HepG2 (cell line): Measurements from ENCODE around the gene PNPLA3. TPM values are rescaled to one million over a fixed set of nuclear protein-coding genes. Genes with fewer than 3 reads are reported as not detected.
A peak's percentile ranks its signal among the peaks of the same experiment; 100 is the strongest.

Experiments
- AGO2 ChIP-seq: fragments of 200-400 bp; formaldehyde crosslinking; optimal IDR thresholded peaks from 2 replicates; pipeline ENCODE3; 2017; ENCODE audit warnings: mild to moderate bottlenecking, low read depth, low read length, moderate library complexity
- GPBP1L1 ChIP-seq: sonication (generic); formaldehyde crosslinking; IDR thresholded peaks from 2 replicates; pipeline ENCODE4 v1.5.0; 2020; ENCODE audit warnings: mild to moderate bottlenecking, missing genetic modification reagents
- HNRNPL ChIP-seq: fragments of 200-400 bp; formaldehyde crosslinking; IDR thresholded peaks from 2 replicates; pipeline ENCODE4 v1.6.1; 2017; ENCODE audit warnings: mild to moderate bottlenecking, low read depth, low read length
- MED1 ChIP-seq: sonication (generic); formaldehyde crosslinking; IDR thresholded peaks from 2 replicates; pipeline ENCODE4 v1.4.0; 2020; ENCODE audit warnings: missing genetic modification reagents
- RBFOX2 ChIP-seq: fragments of 200-400 bp; formaldehyde crosslinking; IDR thresholded peaks from 2 replicates; pipeline ENCODE4 v1.6.1; 2017; ENCODE audit warnings: low read depth, mild to moderate bottlenecking, low read length
- SKIL ChIP-seq: sonication (generic); formaldehyde crosslinking; IDR thresholded peaks from 2 replicates; pipeline ENCODE4 v1.8.0; 2022; ENCODE audit warnings: missing genetic modification reagents, mild to moderate bottlenecking, moderate library complexity, borderline replicate concordance
- TCF12 ChIP-seq, 2 experiments: fragments of 450-650 bp in 1 of 2; sonication (generic) in 1 of 2; formaldehyde crosslinking in 1 of 2; IDR thresholded peaks; 2 replicates each; pipeline versions ENCODE4 v1.6.1 to v1.8.0; 2017 to 2022; ENCODE audit warnings: antibody characterized with exemption in 1 of 2, mild to moderate bottlenecking in 1 of 2, missing genetic modification reagents in 1 of 2, moderate library complexity in 1 of 2
- ZKSCAN8 ChIP-seq: IDR thresholded peaks from 2 replicates; pipeline ENCODE4 v1.6.1; 2016; ENCODE audit warnings: borderline replicate concordance, missing genetic modification reagents, missing compliant biosample characterization
- ZNF124 ChIP-seq: sonication (generic); formaldehyde crosslinking; IDR thresholded peaks from 2 replicates; pipeline ENCODE4 v1.4.0; 2020; ENCODE audit warnings: missing genetic modification reagents
- ZNF296 ChIP-seq: sonication (generic); formaldehyde crosslinking; conservative IDR thresholded peaks from 2 replicates; pipeline ENCODE4 v1.5.0; 2020; ENCODE audit warnings: mild to moderate bottlenecking, missing genetic modification reagents
- ZNF414 ChIP-seq: sonication (generic); formaldehyde crosslinking; IDR thresholded peaks from 2 replicates; pipeline ENCODE4 v1.5.0; 2020; ENCODE audit warnings: missing genetic modification reagents
- ZNF567 ChIP-seq: sonication (generic); formaldehyde crosslinking; IDR thresholded peaks from 2 replicates; pipeline ENCODE4 v1.8.1; 2023; ENCODE audit warnings: mild to moderate bottlenecking, missing genetic modification reagents, borderline replicate concordance
- ZNF670 ChIP-seq: sonication (generic); formaldehyde crosslinking; IDR thresholded peaks from 2 replicates; pipeline ENCODE4 v1.8.0; 2022; ENCODE audit warnings: mild to moderate bottlenecking, missing genetic modification reagents, borderline replicate concordance
- ZNF792 ChIP-seq: IDR thresholded peaks from 2 replicates; pipeline ENCODE4 v1.6.1; 2016
- ZNF816 ChIP-seq: sonication (generic); formaldehyde crosslinking; IDR thresholded peaks from 2 replicates; pipeline ENCODE4 v1.8.0; 2022; ENCODE audit warnings: missing genetic modification reagents, mild to moderate bottlenecking, borderline replicate concordance
- ZSCAN21 ChIP-seq: sonication (generic); formaldehyde crosslinking; IDR thresholded peaks from 2 replicates; pipeline ENCODE4 v1.8.0; 2022; ENCODE audit warnings: mild to moderate bottlenecking, missing genetic modification reagents, moderate library complexity, borderline replicate concordance
- polyA plus RNA-seq, 8 experiments: library from polyadenylated mRNA; depleted of rRNA in 3 of 8; stranded (reverse) in 7 of 8; unstranded in 1 of 8; fragments of >200 nt; fragmentation: Illumina TruSeq in 4 of 8; extraction: Trizol in 4 of 8; gene quantifications; 2 replicates each; pipeline versions ENCODE4 v1.2.1 to v1.2.3, GENCODE V29; 2011 to 2016; ENCODE audit warnings: low read depth in 4 of 8, missing spikeins in 1 of 8, mixed read lengths in 1 of 8; ENCODE audit not compliant: insufficient read depth in 1 of 8
- total RNA-seq, 5 experiments: library from RNA; depleted of rRNA; stranded (reverse); fragments of >200 nt; fragmentation: Illumina TruSeq; extraction: Trizol; gene quantifications; 2 replicates each; pipeline ENCODE4 v1.2.3, GENCODE V29; 2016; ENCODE audit warnings: low read depth in 1 of 5
- TF ChIP-seq, protein P1 (sequence below): sonication (generic); formaldehyde crosslinking; IDR thresholded peaks from 2 replicates; pipeline ENCODE4 v1.4.0; 2020; ENCODE audit warnings: missing genetic modification reagents, borderline replicate concordance
- TF ChIP-seq, protein P2 (sequence below): IDR thresholded peaks from 2 replicates; pipeline ENCODE4 v1.6.1; 2016; ENCODE audit warnings: missing genetic modification reagents, missing compliant biosample characterization
- TF ChIP-seq, protein P3 (sequence below): IDR thresholded peaks from 2 replicates; pipeline ENCODE4 v1.6.1; 2016; ENCODE audit warnings: low read depth, borderline replicate concordance

The PNPLA3 gene
- total and polyA plus RNA-seq, 2 of the 13 experiments (the other 11 are each of a cell fraction or from before 2014, with no cell fraction given): 16.9 to 19.8 TPM

GRCh38 chr22:43925433-43926348 lies 2.1 kb downstream of the PNPLA3 start (continued):
- TF ChIP-seq ZSCAN21 (peak; percentile 44; the same call in 1 of the 2 replicates), ZNF124 (CRISPR knock-in tag) (peak; percentile 59; the same call in 1 of the 2 replicates), ZNF296 (CRISPR knock-in tag) (no peak), SKIL (CRISPR knock-in tag) (peak; percentile 79; the same call in 1 of the 2 replicates), ZNF414 (CRISPR knock-in tag) (peak; percentile 78), ZNF792 (CRISPR knock-in tag) (0 out of 2 replicates have a peak, but pooled peaks have one; percentile 13), TCF12 (IDR thresholded peaks at IDR 0.05) (no peak), TCF12 (CRISPR knock-in tag; IDR thresholded peaks at IDR 0.05) (no peak), GPBP1L1 (no peak), MED1 (CRISPR knock-in tag) (peak; percentile 93), ZNF670 (CRISPR knock-in tag) (0 out of 2 replicates have a peak, but pooled peaks have one; percentile 60), ZNF816 (CRISPR knock-in tag) (peak; percentile 60; the same call in 1 of the 2 replicates), ZNF567 (CRISPR knock-in tag) (no peak), RBFOX2 (no peak), AGO2 (peak; percentile 80), ZKSCAN8 (peak; percentile 76), HNRNPL (peak; percentile 72; the same call in 1 of the 2 replicates)
- TF ChIP-seq, protein P1, sequence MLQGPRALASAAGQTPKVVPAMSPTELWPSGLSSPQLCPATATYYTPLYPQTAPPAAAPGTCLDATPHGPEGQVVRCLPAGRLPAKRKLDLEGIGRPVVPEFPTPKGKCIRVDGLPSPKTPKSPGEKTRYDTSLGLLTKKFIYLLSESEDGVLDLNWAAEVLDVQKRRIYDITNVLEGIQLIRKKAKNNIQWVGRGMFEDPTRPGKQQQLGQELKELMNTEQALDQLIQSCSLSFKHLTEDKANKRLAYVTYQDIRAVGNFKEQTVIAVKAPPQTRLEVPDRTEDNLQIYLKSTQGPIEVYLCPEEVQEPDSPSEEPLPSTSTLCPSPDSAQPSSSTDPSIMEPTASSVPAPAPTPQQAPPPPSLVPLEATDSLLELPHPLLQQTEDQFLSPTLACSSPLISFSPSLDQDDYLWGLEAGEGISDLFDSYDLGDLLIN (CRISPR knock-in tag): no peak
- TF ChIP-seq, protein P2, sequence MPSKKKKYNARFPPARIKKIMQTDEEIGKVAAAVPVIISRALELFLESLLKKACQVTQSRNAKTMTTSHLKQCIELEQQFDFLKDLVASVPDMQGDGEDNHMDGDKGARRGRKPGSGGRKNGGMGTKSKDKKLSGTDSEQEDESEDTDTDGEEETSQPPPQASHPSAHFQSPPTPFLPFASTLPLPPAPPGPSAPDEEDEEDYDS (CRISPR knock-in tag): peak; percentile 89
- TF ChIP-seq, protein P3, sequence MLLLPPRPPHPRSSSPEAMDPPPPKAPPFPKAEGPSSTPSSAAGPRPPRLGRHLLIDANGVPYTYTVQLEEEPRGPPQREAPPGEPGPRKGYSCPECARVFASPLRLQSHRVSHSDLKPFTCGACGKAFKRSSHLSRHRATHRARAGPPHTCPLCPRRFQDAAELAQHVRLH (CRISPR knock-in tag): no peak; the same call in 1 of the 2 replicates
